ENCODE measurements around the gene ENTPD5.
"Not testable (repeated sequence)": the region's sequence is repeated elsewhere in the genome, so short reads cannot be mapped to it uniquely, and the experiment has no call there.

ENTPD5 gene

DNA sequence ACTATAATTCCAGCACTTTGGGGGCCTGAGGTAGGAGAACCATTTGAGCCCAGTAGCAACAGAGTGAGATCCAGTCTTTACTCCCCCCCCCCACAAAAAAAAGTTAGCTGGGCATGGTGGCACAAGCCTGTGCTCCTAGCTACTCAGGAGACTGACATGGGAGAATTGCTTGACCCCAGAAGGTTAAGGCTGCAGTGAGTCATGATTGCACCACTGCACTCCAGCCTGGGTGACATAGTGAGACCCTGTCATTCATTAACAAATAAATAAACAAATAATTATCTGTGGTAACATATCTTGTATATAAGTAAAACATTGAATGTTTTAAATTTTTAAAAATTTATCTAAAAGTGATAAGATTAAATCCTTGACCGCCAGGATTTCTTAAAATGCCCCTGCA is 4.8 kb downstream of the ENTPD5 start:
- TF ChIP-seq, protein P1, sequence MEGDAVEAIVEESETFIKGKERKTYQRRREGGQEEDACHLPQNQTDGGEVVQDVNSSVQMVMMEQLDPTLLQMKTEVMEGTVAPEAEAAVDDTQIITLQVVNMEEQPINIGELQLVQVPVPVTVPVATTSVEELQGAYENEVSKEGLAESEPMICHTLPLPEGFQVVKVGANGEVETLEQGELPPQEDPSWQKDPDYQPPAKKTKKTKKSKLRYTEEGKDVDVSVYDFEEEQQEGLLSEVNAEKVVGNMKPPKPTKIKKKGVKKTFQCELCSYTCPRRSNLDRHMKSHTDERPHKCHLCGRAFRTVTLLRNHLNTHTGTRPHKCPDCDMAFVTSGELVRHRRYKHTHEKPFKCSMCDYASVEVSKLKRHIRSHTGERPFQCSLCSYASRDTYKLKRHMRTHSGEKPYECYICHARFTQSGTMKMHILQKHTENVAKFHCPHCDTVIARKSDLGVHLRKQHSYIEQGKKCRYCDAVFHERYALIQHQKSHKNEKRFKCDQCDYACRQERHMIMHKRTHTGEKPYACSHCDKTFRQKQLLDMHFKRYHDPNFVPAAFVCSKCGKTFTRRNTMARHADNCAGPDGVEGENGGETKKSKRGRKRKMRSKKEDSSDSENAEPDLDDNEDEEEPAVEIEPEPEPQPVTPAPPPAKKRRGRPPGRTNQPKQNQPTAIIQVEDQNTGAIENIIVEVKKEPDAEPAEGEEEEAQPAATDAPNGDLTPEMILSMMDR (IDR thresholded peaks at IDR 0.05; ENCODE audit: control insufficient read depth, insufficient read depth, low read depth, low read length, missing control alignments): no peak
- DNase-seq (ENCODE audit: low read depth): no peak
- no peak overlapping the region for H3K4me3 ChIP-seq (ENCODE audit: control insufficient read depth, low read depth, low read length)

DNA sequence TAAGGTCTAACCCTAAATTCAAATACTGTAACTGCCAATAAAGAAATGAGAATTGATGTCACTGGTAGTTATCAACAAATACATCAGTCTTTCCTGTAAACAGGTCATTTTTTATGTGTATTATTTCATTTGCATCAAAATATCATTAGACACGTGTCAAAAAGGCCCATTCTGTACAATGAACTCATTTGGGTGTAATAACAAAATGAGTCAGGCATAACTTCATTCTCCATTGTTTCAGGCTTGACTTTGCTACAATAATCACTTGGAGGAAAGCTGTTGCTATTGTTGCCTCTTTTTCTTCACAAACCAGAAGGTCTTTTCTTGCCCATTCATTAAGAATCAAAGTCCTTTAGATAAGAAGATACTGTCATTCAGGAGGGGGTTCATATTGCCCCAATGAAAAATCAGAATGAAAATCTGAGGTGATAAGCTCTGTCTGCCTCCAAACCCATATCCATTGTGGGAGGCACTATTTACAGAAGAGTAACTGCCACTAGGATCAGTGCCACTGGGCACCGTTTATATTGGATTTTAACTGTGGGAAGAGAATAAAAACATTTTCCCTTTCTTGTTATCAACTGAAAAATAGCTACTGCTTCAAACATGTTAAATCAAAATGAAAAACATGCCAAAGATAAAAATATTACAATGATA is 10.1 kb downstream of the ENTPD5 start:
- DNase-seq (ENCODE audit: low read depth): no peak
- TF ChIP-seq, protein P1 (IDR thresholded peaks at IDR 0.05; ENCODE audit: control insufficient read depth, insufficient read depth, low read depth, low read length, missing control alignments): no peak
- H3K4me3 ChIP-seq (ENCODE audit: control insufficient read depth, low read depth, low read length): no peak overlapping the region

DNA sequence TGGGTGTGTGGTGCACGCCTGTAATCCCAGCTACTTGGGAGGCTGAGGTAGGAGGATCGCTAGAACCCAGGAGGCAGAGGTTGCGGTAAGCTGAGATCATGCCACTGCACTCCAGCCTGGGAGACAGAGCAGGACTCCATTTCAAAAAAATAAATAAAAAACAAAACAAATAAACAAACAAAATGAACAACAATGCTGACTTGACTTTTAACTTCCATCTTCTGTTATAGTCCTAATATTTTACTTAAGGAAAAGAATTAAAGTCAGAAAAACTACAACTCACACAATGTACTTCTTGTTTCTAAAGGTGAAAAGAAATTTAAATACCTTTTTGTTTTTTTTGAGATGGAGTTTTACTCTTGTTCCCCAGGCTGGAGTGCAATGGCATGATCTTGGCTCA is 13.4 kb downstream of the ENTPD5 start:
- DNase-seq (ENCODE audit: low read depth); H3K4me3 ChIP-seq (ENCODE audit: control insufficient read depth, low read depth, low read length): not testable (repeated sequence)

DNA sequence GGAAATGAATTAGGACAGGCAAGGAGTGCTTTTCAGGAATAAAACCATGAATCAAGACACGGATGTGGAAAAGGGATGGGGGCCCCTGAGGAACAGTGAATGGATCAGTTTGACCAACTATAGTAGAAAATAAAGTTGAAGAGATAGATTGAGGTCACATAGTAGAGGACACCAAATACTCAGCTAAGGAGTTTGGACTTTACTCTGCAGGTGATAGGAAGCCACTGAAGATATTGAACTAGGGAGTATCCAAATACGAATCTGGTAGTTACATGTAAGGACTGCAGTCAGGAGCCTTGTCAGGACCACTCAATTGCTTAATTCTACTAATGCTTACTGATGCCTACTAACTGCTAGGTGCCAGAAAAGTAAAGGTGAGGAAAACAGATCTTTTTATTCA is 20.4 kb downstream of the ENTPD5 start:
- TF ChIP-seq, protein P1 (IDR thresholded peaks at IDR 0.05; ENCODE audit: control insufficient read depth, insufficient read depth, low read depth, low read length, missing control alignments): no peak
- H3K4me3 ChIP-seq (ENCODE audit: control insufficient read depth, low read depth, low read length): no peak overlapping the region
- no peak for DNase-seq (ENCODE audit: low read depth)

DNA sequence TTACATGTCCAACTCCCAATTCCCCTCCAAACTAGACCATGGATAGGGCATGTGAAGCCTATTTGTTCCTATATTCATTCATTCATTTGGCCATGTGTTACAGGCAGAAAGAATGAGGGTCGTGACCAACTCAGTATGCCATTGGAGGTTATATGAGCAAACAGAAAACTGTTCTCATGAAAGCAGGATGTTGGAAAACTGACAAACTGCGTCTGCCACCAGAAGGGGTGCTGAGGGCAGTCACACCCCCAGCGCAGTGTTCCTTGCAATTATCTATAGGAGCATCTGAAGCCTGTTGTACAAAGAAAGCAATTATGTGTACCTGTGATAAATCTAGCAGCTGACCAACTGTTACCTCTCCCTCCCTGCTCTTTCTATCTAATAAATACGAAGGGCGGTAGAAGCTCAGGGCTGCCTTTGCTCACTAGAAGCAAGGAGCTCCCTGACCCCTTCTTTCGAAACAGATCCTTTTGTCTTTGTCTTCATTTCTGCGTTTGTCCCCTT is 21.1 kb downstream of the ENTPD5 start:
- no peak overlapping the region for H3K4me3 ChIP-seq (ENCODE audit: control insufficient read depth, low read depth, low read length)
- TF ChIP-seq, protein P1 (IDR thresholded peaks at IDR 0.05; ENCODE audit: control insufficient read depth, insufficient read depth, low read depth, low read length, missing control alignments): no peak
- DNase-seq (ENCODE audit: low read depth): no peak

DNA sequence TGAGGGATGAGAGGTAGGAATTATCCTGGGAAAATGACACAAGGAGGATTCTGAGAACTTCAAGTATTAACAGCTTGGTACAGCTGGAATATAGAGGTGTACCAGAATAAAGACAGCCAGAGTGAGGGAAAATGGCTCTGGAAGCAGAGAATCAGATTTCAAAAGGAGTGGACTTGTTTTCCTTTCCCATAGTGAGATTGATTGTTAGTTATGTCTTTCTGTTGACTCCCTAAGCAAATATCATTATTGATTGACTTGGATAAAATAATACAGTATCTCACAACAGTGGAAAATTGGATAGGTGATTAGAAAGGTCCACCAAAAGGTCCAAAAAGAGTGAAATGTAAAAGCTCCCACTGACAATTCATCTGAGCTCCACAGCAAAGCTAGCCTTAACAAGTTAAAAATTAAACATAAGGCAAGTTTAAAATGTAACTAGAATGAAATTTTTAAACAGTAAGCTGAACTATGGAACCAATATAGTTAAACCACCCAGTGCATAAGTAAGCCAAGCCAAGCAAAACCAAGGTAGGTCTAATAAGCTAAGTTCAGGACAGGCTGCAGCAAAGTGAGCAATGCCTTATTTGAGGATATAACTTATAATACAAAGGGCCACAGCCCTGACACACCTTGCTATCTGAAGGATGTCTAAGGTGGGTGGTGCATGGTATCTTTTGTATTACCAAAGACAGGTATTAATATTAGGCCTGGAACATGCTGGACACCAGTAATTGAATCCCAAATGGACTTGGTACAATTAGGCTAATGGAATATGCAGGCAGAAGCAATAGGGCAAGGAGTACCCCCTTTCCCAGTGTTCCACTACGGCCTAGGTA is 21.8 kb downstream of the ENTPD5 start:
- H3K4me3 ChIP-seq (ENCODE audit: control insufficient read depth, low read depth, low read length): no peak overlapping the region
- TF ChIP-seq, protein P1 (IDR thresholded peaks at IDR 0.05; ENCODE audit: control insufficient read depth, insufficient read depth, low read depth, low read length, missing control alignments): no peak
- no peak for DNase-seq (ENCODE audit: low read depth)

DNA sequence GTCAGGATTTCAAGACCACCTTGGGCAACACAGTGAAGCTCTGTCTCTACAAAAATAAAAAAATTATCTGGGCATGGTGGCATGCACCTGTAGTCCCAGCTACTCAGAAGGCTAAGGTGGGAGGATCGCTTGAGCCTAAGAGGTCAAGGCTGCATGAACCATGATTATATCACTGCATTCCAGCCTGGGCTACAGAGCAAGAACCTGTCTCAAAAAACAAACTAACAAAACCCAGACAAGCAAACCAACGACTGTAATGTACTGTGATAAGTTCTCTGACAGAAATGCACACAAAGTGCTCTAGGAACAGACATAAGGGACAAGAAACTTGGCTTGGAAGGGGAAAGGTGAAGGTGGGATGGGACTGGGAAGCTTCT is 22.4 kb downstream of the ENTPD5 start:
- no peak overlapping the region for H3K4me3 ChIP-seq (ENCODE audit: control insufficient read depth, low read depth, low read length)

More for the DNA sequence above, 22.4 kb downstream of the ENTPD5 start:
- DNase-seq (ENCODE audit: low read depth): no peak
- TF ChIP-seq, protein P1 (IDR thresholded peaks at IDR 0.05; ENCODE audit: control insufficient read depth, insufficient read depth, low read depth, low read length, missing control alignments): no peak

Data from AG09309 (cell line).